ENCODE measurements around the gene HBG1.

The HBG1 gene

GRCh38 chr11:5252919-5253265, 3.2 kb upstream of the HBG1 start:
- no peaks in the 10 kb centered on the region for H3K4me1 ChIP-seq (ENCODE audit: control insufficient read depth, insufficient read depth, low read length)
- H3K36me3 ChIP-seq (ENCODE audit: control insufficient read depth in 2 of 2, insufficient read depth in 1 of 2, low read length in 2 of 2): no peaks in the 10 kb centered on the region
- TF ChIP-seq SP7 (tag by site-specific recombination; IDR thresholded peaks at IDR 0.05) (no peak), ZNF132 (tag by site-specific recombination; IDR thresholded peaks at IDR 0.05; ENCODE audit: borderline replicate concordance) (no peak), GLI4 (tag by site-specific recombination; IDR thresholded peaks at IDR 0.05) (no peak), ZNF174 (tag by site-specific recombination; IDR thresholded peaks at IDR 0.05) (no peak), KLF7 (tag by site-specific recombination; IDR thresholded peaks at IDR 0.05; ENCODE audit: borderline replicate concordance) (no peak), ZNF768 (tag by site-specific recombination; IDR thresholded peaks at IDR 0.05) (no peak), ZNF664 (tag by site-specific recombination; IDR thresholded peaks at IDR 0.05) (no peak), PRDM6 (tag by site-specific recombination; IDR thresholded peaks at IDR 0.05) (no peak), ZNF530 (tag by site-specific recombination; IDR thresholded peaks at IDR 0.05; ENCODE audit: low read depth) (no peak), ZFHX2 (tag by site-specific recombination; conservative IDR thresholded peaks at IDR 0.05) (no peak), PRDM2 (tag by site-specific recombination; IDR thresholded peaks at IDR 0.05; ENCODE audit: borderline replicate concordance) (no peak), ZNF146 (tag by site-specific recombination; IDR thresholded peaks at IDR 0.05) (no peak), ZNF248 (tag by site-specific recombination; IDR thresholded peaks at IDR 0.05) (no peak), ZNF2 (tag by site-specific recombination; IDR thresholded peaks at IDR 0.05) (no peak), ZFP3 (tag by site-specific recombination; IDR thresholded peaks at IDR 0.05; ENCODE audit: low read depth) (no peak)
- POLR2A ChIA-PET: no interaction called here
- no peaks in the 10 kb centered on the region for H3K9me3 ChIP-seq (ENCODE audit: control insufficient read depth, insufficient read depth, low read depth, low read length)
- H3K27ac ChIP-seq (ENCODE audit: extremely low read depth, low read depth, low read length): no peak overlapping the region
- CTCF ChIA-PET: no interaction called here
- no peak overlapping the region for H3K4me3 ChIP-seq (ENCODE audit: low read depth, low read length)

- Histone ChIP-seq H3K27ac (ENCODE audit: extremely low read depth, low read depth, low read length) (no peak overlapping the region), H3K36me3 (ENCODE audit: control insufficient read depth in 2 of 2, insufficient read depth in 1 of 2, low read length in 2 of 2) (no peaks in the 10 kb centered on the region), H3K9me3 (ENCODE audit: control insufficient read depth, insufficient read depth, low read depth, low read length) (no peaks in the 10 kb centered on the region), H3K4me1 (ENCODE audit: control insufficient read depth, insufficient read depth, low read length) (no peaks in the 10 kb centered on the region), H3K4me3 (ENCODE audit: low read depth, low read length) (no peak overlapping the region)
- ChIA-PET POLR2A (no interaction called here), CTCF (no interaction called here)
- TF ChIP-seq YY1 (tag by site-specific recombination; IDR thresholded peaks at IDR 0.05): no peak
- TF ChIP-seq HOXD13 (CRISPR knock-in tag; IDR thresholded peaks at IDR 0.05; ENCODE audit: borderline replicate concordance): no peak
- TF ChIP-seq ZNF621 (tag by site-specific recombination; IDR thresholded peaks at IDR 0.05): no peak
- no peak for TF ChIP-seq ZNF488 (tag by site-specific recombination; IDR thresholded peaks at IDR 0.05)
- no peak for TF ChIP-seq ZNF174 (tag by site-specific recombination; IDR thresholded peaks at IDR 0.05)
- no peak for TF ChIP-seq ZNF610 (tag by site-specific recombination; IDR thresholded peaks at IDR 0.05; ENCODE audit: borderline replicate concordance)
- TF ChIP-seq ZNF302 (tag by site-specific recombination; IDR thresholded peaks at IDR 0.05; ENCODE audit: low read depth): no peak
- no peak for TF ChIP-seq PRDM4 (tag by site-specific recombination; IDR thresholded peaks at IDR 0.05)
- no peak for TF ChIP-seq HIC1 (tag by site-specific recombination; IDR thresholded peaks at IDR 0.05)
Observed at GRCh38 chr11:5252192-5252918, 2.7 kb upstream of the HBG1 start.
